ENCODE results near the gene ZFTA. TPM values are rescaled to one million over a fixed set of nuclear protein-coding genes. Genes with fewer than 3 reads are reported as not detected.

ZFTA gene
- total RNA-seq, 1 experiment from 2014 or later, result 44.7 TPM

GRCh38 chr11:63763496-63764339, 4.9 kb downstream of the ZFTA start (continued):
- TF ChIP-seq, protein P1, sequence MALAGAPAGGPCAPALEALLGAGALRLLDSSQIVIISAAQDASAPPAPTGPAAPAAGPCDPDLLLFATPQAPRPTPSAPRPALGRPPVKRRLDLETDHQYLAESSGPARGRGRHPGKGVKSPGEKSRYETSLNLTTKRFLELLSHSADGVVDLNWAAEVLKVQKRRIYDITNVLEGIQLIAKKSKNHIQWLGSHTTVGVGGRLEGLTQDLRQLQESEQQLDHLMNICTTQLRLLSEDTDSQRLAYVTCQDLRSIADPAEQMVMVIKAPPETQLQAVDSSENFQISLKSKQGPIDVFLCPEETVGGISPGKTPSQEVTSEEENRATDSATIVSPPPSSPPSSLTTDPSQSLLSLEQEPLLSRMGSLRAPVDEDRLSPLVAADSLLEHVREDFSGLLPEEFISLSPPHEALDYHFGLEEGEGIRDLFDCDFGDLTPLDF (CRISPR knock-in tag; IDR thresholded peaks at IDR 0.05), result no peak; the same call in 1 of the 2 replicates
- TF ChIP-seq MAX (CRISPR knock-in tag; IDR thresholded peaks at IDR 0.05), result no peak; the same call in 1 of the 2 replicates
- peak; percentile 68; the same call in 1 of the 2 replicates for TF ChIP-seq EMX1 (CRISPR knock-in tag; IDR thresholded peaks at IDR 0.05)
- no peak for TF ChIP-seq MYBL2 (CRISPR knock-in tag; IDR thresholded peaks at IDR 0.05)
- TF ChIP-seq, protein P2, sequence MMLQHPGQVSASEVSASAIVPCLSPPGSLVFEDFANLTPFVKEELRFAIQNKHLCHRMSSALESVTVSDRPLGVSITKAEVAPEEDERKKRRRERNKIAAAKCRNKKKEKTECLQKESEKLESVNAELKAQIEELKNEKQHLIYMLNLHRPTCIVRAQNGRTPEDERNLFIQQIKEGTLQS (CRISPR knock-in tag; conservative IDR thresholded peaks at IDR 0.05), result no peak
- peak; percentile 90 for TF ChIP-seq ZNF263 (CRISPR knock-in tag; IDR thresholded peaks at IDR 0.05; ENCODE audit: low read depth)
- peak; percentile 37; the same call in 1 of the 2 replicates for TF ChIP-seq USF1 (CRISPR knock-in tag; IDR thresholded peaks at IDR 0.05)
- no peak for TF ChIP-seq ZNF138 (CRISPR knock-in tag; conservative IDR thresholded peaks at IDR 0.05)
- no peak for TF ChIP-seq SMAD4 (CRISPR knock-in tag; IDR thresholded peaks at IDR 0.05)
- TF ChIP-seq ZNF317 (CRISPR knock-in tag; IDR thresholded peaks at IDR 0.05; ENCODE audit: borderline replicate concordance, low read depth), result no peak
- TF ChIP-seq, protein P3, sequence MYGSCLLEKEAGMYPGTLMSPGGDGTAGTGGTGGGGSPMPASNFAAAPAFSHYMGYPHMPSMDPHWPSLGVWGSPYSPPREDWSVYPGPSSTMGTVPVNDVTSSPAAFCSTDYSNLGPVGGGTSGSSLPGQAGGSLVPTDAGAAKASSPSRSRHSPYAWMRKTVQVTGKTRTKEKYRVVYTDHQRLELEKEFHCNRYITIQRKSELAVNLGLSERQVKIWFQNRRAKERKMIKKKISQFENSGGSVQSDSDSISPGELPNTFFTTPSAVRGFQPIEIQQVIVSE (CRISPR knock-in tag; IDR thresholded peaks at IDR 0.05; ENCODE audit: borderline replicate concordance), result no peak
- peak; percentile 46; the same call in 1 of the 2 replicates for TF ChIP-seq FOXP1 (CRISPR knock-in tag; IDR thresholded peaks at IDR 0.05; ENCODE audit: borderline replicate concordance)
- TF ChIP-seq ATF1 (CRISPR knock-in tag; IDR thresholded peaks at IDR 0.05), result no peak
- TF ChIP-seq GABPB1 (CRISPR knock-in tag; IDR thresholded peaks at IDR 0.05), result no peak
- TF ChIP-seq RELA (CRISPR knock-in tag; IDR thresholded peaks at IDR 0.05; ENCODE audit: borderline replicate concordance), result peak; percentile 52; the same call in 1 of the 2 replicates
- TF ChIP-seq, protein P4, sequence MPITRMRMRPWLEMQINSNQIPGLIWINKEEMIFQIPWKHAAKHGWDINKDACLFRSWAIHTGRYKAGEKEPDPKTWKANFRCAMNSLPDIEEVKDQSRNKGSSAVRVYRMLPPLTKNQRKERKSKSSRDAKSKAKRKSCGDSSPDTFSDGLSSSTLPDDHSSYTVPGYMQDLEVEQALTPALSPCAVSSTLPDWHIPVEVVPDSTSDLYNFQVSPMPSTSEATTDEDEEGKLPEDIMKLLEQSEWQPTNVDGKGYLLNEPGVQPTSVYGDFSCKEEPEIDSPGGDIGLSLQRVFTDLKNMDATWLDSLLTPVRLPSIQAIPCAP (CRISPR knock-in tag; IDR thresholded peaks at IDR 0.05), result 0 out of 2 replicates have a peak, but pooled peaks have one; percentile 17
- TF ChIP-seq HMGA2 (CRISPR knock-in tag; IDR thresholded peaks at IDR 0.05), result no peak
- TF ChIP-seq, protein P5, sequence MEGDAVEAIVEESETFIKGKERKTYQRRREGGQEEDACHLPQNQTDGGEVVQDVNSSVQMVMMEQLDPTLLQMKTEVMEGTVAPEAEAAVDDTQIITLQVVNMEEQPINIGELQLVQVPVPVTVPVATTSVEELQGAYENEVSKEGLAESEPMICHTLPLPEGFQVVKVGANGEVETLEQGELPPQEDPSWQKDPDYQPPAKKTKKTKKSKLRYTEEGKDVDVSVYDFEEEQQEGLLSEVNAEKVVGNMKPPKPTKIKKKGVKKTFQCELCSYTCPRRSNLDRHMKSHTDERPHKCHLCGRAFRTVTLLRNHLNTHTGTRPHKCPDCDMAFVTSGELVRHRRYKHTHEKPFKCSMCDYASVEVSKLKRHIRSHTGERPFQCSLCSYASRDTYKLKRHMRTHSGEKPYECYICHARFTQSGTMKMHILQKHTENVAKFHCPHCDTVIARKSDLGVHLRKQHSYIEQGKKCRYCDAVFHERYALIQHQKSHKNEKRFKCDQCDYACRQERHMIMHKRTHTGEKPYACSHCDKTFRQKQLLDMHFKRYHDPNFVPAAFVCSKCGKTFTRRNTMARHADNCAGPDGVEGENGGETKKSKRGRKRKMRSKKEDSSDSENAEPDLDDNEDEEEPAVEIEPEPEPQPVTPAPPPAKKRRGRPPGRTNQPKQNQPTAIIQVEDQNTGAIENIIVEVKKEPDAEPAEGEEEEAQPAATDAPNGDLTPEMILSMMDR (IDR thresholded peaks at IDR 0.05), result no peak
- TF ChIP-seq, protein P6, sequence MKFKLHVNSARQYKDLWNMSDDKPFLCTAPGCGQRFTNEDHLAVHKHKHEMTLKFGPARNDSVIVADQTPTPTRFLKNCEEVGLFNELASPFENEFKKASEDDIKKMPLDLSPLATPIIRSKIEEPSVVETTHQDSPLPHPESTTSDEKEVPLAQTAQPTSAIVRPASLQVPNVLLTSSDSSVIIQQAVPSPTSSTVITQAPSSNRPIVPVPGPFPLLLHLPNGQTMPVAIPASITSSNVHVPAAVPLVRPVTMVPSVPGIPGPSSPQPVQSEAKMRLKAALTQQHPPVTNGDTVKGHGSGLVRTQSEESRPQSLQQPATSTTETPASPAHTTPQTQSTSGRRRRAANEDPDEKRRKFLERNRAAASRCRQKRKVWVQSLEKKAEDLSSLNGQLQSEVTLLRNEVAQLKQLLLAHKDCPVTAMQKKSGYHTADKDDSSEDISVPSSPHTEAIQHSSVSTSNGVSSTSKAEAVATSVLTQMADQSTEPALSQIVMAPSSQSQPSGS (CRISPR knock-in tag; IDR thresholded peaks at IDR 0.05; ENCODE audit: borderline replicate concordance, low read depth), result no peak
- TF ChIP-seq TP53 (CRISPR knock-in tag; IDR thresholded peaks at IDR 0.05), result no peak
- TF ChIP-seq, protein P7, sequence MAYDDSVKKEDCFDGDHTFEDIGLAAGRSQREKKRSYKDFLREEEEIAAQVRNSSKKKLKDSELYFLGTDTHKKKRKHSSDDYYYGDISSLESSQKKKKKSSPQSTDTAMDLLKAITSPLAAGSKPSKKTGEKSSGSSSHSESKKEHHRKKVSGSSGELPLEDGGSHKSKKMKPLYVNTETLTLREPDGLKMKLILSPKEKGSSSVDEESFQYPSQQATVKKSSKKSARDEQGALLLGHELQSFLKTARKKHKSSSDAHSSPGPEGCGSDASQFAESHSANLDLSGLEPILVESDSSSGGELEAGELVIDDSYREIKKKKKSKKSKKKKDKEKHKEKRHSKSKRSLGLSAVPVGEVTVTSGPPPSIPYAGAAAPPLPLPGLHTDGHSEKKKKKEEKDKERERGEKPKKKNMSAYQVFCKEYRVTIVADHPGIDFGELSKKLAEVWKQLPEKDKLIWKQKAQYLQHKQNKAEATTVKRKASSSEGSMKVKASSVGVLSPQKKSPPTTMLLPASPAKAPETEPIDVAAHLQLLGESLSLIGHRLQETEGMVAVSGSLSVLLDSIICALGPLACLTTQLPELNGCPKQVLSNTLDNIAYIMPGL (CRISPR knock-in tag; IDR thresholded peaks at IDR 0.05), result peak; percentile 66
- TF ChIP-seq ZNF219 (CRISPR knock-in tag; IDR thresholded peaks at IDR 0.05; ENCODE audit: borderline replicate concordance), result no peak
- no peak for TF ChIP-seq OVOL2 (CRISPR knock-in tag; IDR thresholded peaks at IDR 0.05; ENCODE audit: borderline replicate concordance)
- TF ChIP-seq, protein P8, sequence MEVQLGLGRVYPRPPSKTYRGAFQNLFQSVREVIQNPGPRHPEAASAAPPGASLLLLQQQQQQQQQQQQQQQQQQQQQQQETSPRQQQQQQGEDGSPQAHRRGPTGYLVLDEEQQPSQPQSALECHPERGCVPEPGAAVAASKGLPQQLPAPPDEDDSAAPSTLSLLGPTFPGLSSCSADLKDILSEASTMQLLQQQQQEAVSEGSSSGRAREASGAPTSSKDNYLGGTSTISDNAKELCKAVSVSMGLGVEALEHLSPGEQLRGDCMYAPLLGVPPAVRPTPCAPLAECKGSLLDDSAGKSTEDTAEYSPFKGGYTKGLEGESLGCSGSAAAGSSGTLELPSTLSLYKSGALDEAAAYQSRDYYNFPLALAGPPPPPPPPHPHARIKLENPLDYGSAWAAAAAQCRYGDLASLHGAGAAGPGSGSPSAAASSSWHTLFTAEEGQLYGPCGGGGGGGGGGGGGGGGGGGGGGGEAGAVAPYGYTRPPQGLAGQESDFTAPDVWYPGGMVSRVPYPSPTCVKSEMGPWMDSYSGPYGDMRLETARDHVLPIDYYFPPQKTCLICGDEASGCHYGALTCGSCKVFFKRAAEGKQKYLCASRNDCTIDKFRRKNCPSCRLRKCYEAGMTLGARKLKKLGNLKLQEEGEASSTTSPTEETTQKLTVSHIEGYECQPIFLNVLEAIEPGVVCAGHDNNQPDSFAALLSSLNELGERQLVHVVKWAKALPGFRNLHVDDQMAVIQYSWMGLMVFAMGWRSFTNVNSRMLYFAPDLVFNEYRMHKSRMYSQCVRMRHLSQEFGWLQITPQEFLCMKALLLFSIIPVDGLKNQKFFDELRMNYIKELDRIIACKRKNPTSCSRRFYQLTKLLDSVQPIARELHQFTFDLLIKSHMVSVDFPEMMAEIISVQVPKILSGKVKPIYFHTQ (CRISPR knock-in tag; IDR thresholded peaks at IDR 0.05), result no peak
- TF ChIP-seq NFATC4 (CRISPR knock-in tag; IDR thresholded peaks at IDR 0.05), result peak; percentile 73; the same call in 1 of the 2 replicates
- no peak for TF ChIP-seq TEAD4 (CRISPR knock-in tag; IDR thresholded peaks at IDR 0.05)
